ENCODE data around the gene PAN3. TPM values are rescaled to one million over a fixed set of nuclear protein-coding genes. Genes with fewer than 3 reads are reported as not detected.

The PAN3 gene
- total and polyA plus RNA-seq, 2 experiments from 2014 or later, result 7.8 to 25.1 TPM

DNA sequence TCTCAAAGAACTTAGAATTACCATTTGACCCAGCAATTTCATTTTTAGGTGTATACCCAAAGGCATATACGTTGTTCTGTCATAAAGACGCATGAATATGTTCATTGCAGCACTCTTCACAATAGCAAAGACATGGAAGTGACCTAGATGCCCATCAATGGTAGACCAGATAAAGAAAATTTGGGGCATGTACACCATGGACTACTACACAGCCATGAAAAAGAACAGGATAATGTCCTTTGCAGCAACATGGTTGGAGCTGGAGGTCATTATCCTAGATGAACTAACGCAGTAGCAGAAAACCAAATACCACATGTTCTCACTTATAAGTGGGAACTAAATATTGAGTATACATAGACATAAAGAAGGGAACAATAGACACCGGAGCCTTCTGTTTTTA, 20.7 kb downstream of the PAN3 start:
- H3K27me3 ChIP-seq, result no peaks in the 10 kb centered on the region
- H3K27ac ChIP-seq, result no peak overlapping the region
- H3K36me3 ChIP-seq, result no peaks in the 10 kb centered on the region

DNA sequence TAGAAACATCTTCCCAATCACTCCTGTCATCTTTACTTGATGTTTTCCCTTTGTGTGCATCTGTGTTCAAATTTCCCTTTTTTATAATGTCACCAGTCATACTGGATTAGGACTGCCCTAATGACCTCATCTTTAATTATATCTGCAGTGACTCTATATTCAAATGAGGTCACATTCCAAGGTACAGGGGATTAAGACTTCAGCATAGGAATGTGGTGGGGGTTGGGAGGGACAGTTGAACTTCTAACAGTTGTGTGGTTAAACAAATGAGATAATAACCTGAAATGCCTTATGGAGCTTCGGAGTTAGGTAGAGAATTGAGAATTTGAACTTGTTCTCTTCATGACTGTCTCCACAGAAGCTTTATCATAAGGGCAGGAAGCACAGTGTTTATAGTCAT, 23.0 kb downstream of the PAN3 start:
- Histone ChIP-seq H3K36me3 (no peaks in the 10 kb centered on the region), H3K9me3 (ENCODE audit: low read depth) (no peaks in the 10 kb centered on the region), H3K4me3 (no peak overlapping the region), H3K4me1 (ENCODE audit: low read depth) (peaks cover 11% of the 10 kb centered on the region), H3K27me3 (no peaks in the 10 kb centered on the region), H3K27ac (peak overlapping the region; percentile 32)
- DNase-seq (ENCODE audit: low read depth in 1 of 2, low spot score in 1 of 2), result peak; percentile 26 to 48
- TF ChIP-seq, protein P1, sequence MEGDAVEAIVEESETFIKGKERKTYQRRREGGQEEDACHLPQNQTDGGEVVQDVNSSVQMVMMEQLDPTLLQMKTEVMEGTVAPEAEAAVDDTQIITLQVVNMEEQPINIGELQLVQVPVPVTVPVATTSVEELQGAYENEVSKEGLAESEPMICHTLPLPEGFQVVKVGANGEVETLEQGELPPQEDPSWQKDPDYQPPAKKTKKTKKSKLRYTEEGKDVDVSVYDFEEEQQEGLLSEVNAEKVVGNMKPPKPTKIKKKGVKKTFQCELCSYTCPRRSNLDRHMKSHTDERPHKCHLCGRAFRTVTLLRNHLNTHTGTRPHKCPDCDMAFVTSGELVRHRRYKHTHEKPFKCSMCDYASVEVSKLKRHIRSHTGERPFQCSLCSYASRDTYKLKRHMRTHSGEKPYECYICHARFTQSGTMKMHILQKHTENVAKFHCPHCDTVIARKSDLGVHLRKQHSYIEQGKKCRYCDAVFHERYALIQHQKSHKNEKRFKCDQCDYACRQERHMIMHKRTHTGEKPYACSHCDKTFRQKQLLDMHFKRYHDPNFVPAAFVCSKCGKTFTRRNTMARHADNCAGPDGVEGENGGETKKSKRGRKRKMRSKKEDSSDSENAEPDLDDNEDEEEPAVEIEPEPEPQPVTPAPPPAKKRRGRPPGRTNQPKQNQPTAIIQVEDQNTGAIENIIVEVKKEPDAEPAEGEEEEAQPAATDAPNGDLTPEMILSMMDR (IDR thresholded peaks at IDR 0.05; ENCODE audit: low read depth, low read length), result no peak

More for the DNA sequence above, 20.7 kb downstream of the PAN3 start:
- TF ChIP-seq, protein P1 (IDR thresholded peaks at IDR 0.05; ENCODE audit: low read depth, low read length), result no peak
- Histone ChIP-seq H3K4me1 (ENCODE audit: low read depth) (peaks cover 11% of the 10 kb centered on the region), H3K9me3 (ENCODE audit: low read depth) (no peaks in the 10 kb centered on the region), H3K4me3 (no peak overlapping the region)
- DNase-seq (ENCODE audit: low read depth in 1 of 2, low spot score in 1 of 2), result no peak

DNA sequence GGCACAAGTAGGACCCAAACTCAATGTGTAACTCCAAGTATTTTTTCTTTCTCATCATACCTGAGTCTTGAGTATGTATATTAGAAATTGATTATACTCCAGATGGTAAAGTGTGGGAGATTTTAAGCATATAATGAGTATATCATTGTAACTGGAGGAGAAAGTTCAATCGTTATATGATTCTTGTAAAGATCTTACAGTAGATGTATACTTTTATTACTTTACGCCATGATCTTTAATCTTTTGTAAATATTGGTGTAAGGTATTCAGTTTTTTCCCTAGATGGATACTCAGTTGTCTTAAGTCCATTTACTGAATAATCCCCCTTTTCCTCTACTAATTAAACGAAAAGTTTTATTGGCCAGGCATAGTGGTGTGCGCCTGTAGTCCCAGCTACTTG, 25.2 kb downstream of the PAN3 start:
- H3K27ac ChIP-seq, result no peak overlapping the region
- H3K36me3 ChIP-seq, result no peaks in the 10 kb centered on the region
- H3K4me3 ChIP-seq, result no peak overlapping the region
- no peaks in the 10 kb centered on the region for H3K27me3 ChIP-seq
- H3K9me3 ChIP-seq (ENCODE audit: low read depth), result no peaks in the 10 kb centered on the region
- DNase-seq (ENCODE audit: low read depth in 1 of 2, low spot score in 1 of 2), result no peak
- TF ChIP-seq, protein P1 (IDR thresholded peaks at IDR 0.05; ENCODE audit: low read depth, low read length), result no peak
- H3K4me1 ChIP-seq (ENCODE audit: low read depth), result peaks cover 11% of the 10 kb centered on the region

GRCh38 chr13:28166257-28166656, 27.9 kb downstream of the PAN3 start:
- H3K4me3 ChIP-seq, result no peak overlapping the region

DNA sequence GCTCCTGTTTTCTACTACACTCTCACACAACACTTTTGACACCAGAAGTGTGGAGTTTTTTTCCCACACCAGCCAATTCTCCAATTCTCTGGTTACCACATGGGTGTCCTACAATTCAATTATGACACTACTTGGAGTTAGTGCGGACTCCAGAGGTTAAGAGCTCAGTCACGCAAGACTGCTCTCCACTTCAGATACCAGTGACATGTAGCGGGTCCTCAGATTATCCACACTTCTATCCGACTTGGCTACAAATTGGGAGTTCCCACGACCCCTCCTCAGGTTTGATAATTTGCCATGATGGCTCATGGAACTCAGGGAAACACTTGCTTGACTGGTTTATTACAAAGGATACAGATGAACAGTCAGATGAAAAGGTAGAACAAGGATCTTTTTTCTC, 32.9 kb downstream of the PAN3 start:
- Histone ChIP-seq H3K9me3 (ENCODE audit: low read depth) (no peaks in the 10 kb centered on the region), H3K36me3 (peaks cover 4% of the 10 kb centered on the region), H3K27ac (no peak overlapping the region), H3K4me1 (ENCODE audit: low read depth) (no peaks in the 10 kb centered on the region), H3K27me3 (no peaks in the 10 kb centered on the region), H3K4me3 (no peak overlapping the region)
- DNase-seq (ENCODE audit: low read depth in 1 of 2, low spot score in 1 of 2), result no peak
- TF ChIP-seq, protein P1 (IDR thresholded peaks at IDR 0.05; ENCODE audit: low read depth, low read length), result no peak

More at GRCh38 chr13:28166257-28166656, 27.9 kb downstream of the PAN3 start:
- Histone ChIP-seq H3K4me1 (ENCODE audit: low read depth) (peaks cover 5% of the 10 kb centered on the region), H3K36me3 (no peaks in the 10 kb centered on the region), H3K27me3 (no peaks in the 10 kb centered on the region), H3K27ac (no peak overlapping the region), H3K9me3 (ENCODE audit: low read depth) (no peaks in the 10 kb centered on the region)
- TF ChIP-seq, protein P1 (IDR thresholded peaks at IDR 0.05; ENCODE audit: low read depth, low read length), result no peak
- no peak for DNase-seq (ENCODE audit: low read depth in 1 of 2, low spot score in 1 of 2)

GRCh38 chr13:28172947-28173346, 34.6 kb downstream of the PAN3 start:
- H3K4me1 ChIP-seq (ENCODE audit: low read depth), result no peaks in the 10 kb centered on the region
- peaks cover 18% of the 10 kb centered on the region for H3K36me3 ChIP-seq
- no peak overlapping the region for H3K4me3 ChIP-seq
- no peak for DNase-seq (ENCODE audit: low read depth in 1 of 2, low spot score in 1 of 2)
- TF ChIP-seq, protein P1 (IDR thresholded peaks at IDR 0.05; ENCODE audit: low read depth, low read length), result no peak
- no peaks in the 10 kb centered on the region for H3K27me3 ChIP-seq
- H3K9me3 ChIP-seq (ENCODE audit: low read depth), result no peaks in the 10 kb centered on the region
- no peak overlapping the region for H3K27ac ChIP-seq

All from cardiac muscle cell (in vitro differentiated cells and primary cell).